H9 (cell line): ENCODE measurements around the gene NPTX2. TPM values are rescaled to one million over a fixed set of nuclear protein-coding genes. Genes with fewer than 3 reads are reported as not detected.

Source experiments
- DNase-seq: peaks from one replicate; pipeline ENCODE4 v3.0.0-alpha.2; 2017
- H2AFZ ChIP-seq: one replicate; pipeline ENCODE4 v1.6.1; 2013; ENCODE audit warnings: mild to moderate bottlenecking, low read length, control low read depth, moderate library complexity
- H2AK5ac ChIP-seq: 2 replicates; pipeline ENCODE4 v1.6.1; 2013; ENCODE audit warnings: low read length, control low read depth, mixed read lengths; ENCODE audit not compliant: insufficient read length
- H2BK120ac ChIP-seq: one replicate; pipeline ENCODE4 v1.6.1; 2013; ENCODE audit warnings: low read depth, mild to moderate bottlenecking, low read length, control low read depth, inconsistent platforms; ENCODE audit not compliant: poor library complexity, severe bottlenecking
- H2BK12ac ChIP-seq: 2 replicates; pipeline ENCODE4 v1.6.1; 2013; ENCODE audit warnings: low read length, control low read depth, mixed read lengths, low read depth; ENCODE audit not compliant: insufficient read length
- H2BK15ac ChIP-seq: 2 replicates; pipeline ENCODE4 v1.6.1; 2013; ENCODE audit warnings: low read depth, low read length, control low read depth
- H2BK20ac ChIP-seq: one replicate; pipeline ENCODE4 v1.6.1; 2013; ENCODE audit warnings: low read depth, mild to moderate bottlenecking, low read length, control low read depth, inconsistent platforms; ENCODE audit not compliant: poor library complexity, severe bottlenecking
- H2BK5ac ChIP-seq: 2 replicates; pipeline ENCODE4 v1.6.1; 2013; ENCODE audit warnings: low read length, control low read depth, mixed read lengths; ENCODE audit not compliant: insufficient read length
- H3K14ac ChIP-seq: 2 replicates; pipeline ENCODE4 v1.6.1; 2013; ENCODE audit warnings: low read length, control low read depth; ENCODE audit not compliant: insufficient read depth
- H3K18ac ChIP-seq: 2 replicates; pipeline ENCODE4 v1.6.1; 2013; ENCODE audit warnings: low read depth, mild to moderate bottlenecking, mixed read lengths, low read length, control low read depth; ENCODE audit not compliant: insufficient read length
- H3K23ac ChIP-seq: 2 replicates; pipeline ENCODE4 v1.6.1; 2013; ENCODE audit warnings: low read length, control low read depth, mixed read lengths, low read depth; ENCODE audit not compliant: insufficient read length
- H3K23me2 ChIP-seq: 2 replicates; pipeline ENCODE4 v1.6.1; 2013; ENCODE audit warnings: low read depth, mild to moderate bottlenecking, mixed read lengths, low read length, control low read depth; ENCODE audit not compliant: insufficient read length, poor library complexity, severe bottlenecking
- H3K27ac ChIP-seq: 2 replicates; pipeline ENCODE4 v1.5.1; 2013; ENCODE audit warnings: low read length, control low read depth, mixed read lengths, low read depth; ENCODE audit not compliant: insufficient read length
- H3K27me3 ChIP-seq: 2 replicates; pipeline ENCODE4 v1.6.1; 2013; ENCODE audit warnings: low read length, control low read depth, inconsistent platforms; ENCODE audit not compliant: insufficient read depth
- H3K4ac ChIP-seq: 2 replicates; pipeline ENCODE4 v1.6.1; 2013; ENCODE audit warnings: low read depth, mild to moderate bottlenecking, control low read depth, inconsistent platforms, low read length, moderate library complexity
- H3K4me1 ChIP-seq: 2 replicates; pipeline ENCODE4 v1.6.1; 2013; ENCODE audit warnings: low read length, control low read depth, inconsistent platforms; ENCODE audit not compliant: insufficient read depth
- H3K4me2 ChIP-seq: 2 replicates; pipeline ENCODE4 v1.6.1; 2013; ENCODE audit warnings: low read length, control low read depth, mixed read lengths; ENCODE audit not compliant: insufficient read length, insufficient read depth
- H3K56ac ChIP-seq: 2 replicates; pipeline ENCODE4 v1.6.1; 2013; ENCODE audit warnings: low read depth, mild to moderate bottlenecking, mixed read lengths, low read length, control low read depth; ENCODE audit not compliant: insufficient read length
- H3K79me1 ChIP-seq: 2 replicates; pipeline ENCODE4 v1.6.1; 2013; ENCODE audit warnings: low read depth, mild to moderate bottlenecking, moderate library complexity, low read length, control low read depth, inconsistent platforms; ENCODE audit not compliant: insufficient read depth, poor library complexity, severe bottlenecking
- H3K79me2 ChIP-seq: 2 replicates; pipeline ENCODE4 v1.6.1; 2013; ENCODE audit warnings: low read length, control low read depth, inconsistent platforms; ENCODE audit not compliant: insufficient read depth
- H3K9ac ChIP-seq: 2 replicates; pipeline ENCODE4 v1.6.1; 2013; ENCODE audit warnings: low read length, control low read depth, mixed read lengths; ENCODE audit not compliant: insufficient read length; ENCODE audit errors: extremely low read depth
- H3K9me3 ChIP-seq: one replicate; pipeline ENCODE4 v1.6.1; 2013; ENCODE audit warnings: low read depth, low read length, inconsistent platforms; ENCODE audit not compliant: control insufficient read depth
- H3T11ph ChIP-seq: one replicate; pipeline ENCODE4 v1.6.1; 2013; ENCODE audit warnings: mild to moderate bottlenecking, low read length, control low read depth, inconsistent platforms
- H4K20me1 ChIP-seq: one replicate; pipeline ENCODE4 v1.6.1; 2013; ENCODE audit not compliant: control insufficient read depth, insufficient read length, insufficient read depth
- H4K5ac ChIP-seq: 2 replicates; pipeline ENCODE4 v1.6.1; 2013; ENCODE audit warnings: low read depth, mild to moderate bottlenecking, mixed read lengths, low read length, control low read depth; ENCODE audit not compliant: insufficient read length
- H4K8ac ChIP-seq: replicated peaks from 2 replicates; pipeline ENCODE4 v1.6.1; 2013; ENCODE audit warnings: low read length, control low read depth, mixed read lengths, low read depth; ENCODE audit not compliant: insufficient read length
- H4K91ac ChIP-seq: 2 replicates; pipeline ENCODE4 v1.6.1; 2013; ENCODE audit warnings: low read depth, mild to moderate bottlenecking, moderate library complexity, mixed read lengths, low read length, control low read depth; ENCODE audit not compliant: insufficient read length
- H3K27ac Mint-ChIP-seq, 3 experiments: 2 replicates in 2 of 3; 3 replicates in 1 of 3; pipeline ENCODE4 v1.8.0; 2020 to 2021; ENCODE audit warnings: mixed read lengths in 3 of 3, mild to moderate bottlenecking in 1 of 3, moderate library complexity in 1 of 3
- H3K27me3 Mint-ChIP-seq: 2 replicates; pipeline ENCODE4 v1.8.0; 2021; ENCODE audit warnings: low read depth, mild to moderate bottlenecking, moderate library complexity, mixed read lengths
- H3K36me3 Mint-ChIP-seq, 3 experiments: 2 replicates in 2 of 3; 3 replicates in 1 of 3; pipeline ENCODE4 v1.8.0; 2020 to 2021; ENCODE audit warnings: low read depth in 3 of 3, mixed read lengths in 3 of 3; ENCODE audit not compliant: insufficient read depth in 1 of 3
- H3K4me1 Mint-ChIP-seq, 2 experiments: 2 replicates each; pipeline ENCODE4 v1.8.0; 2020; ENCODE audit warnings: mixed read lengths in 2 of 2
- H3K4me3 Mint-ChIP-seq, 2 experiments: 2 replicates in 1 of 2; 3 replicates in 1 of 2; pipeline ENCODE4 v1.8.0; 2020 to 2021; ENCODE audit warnings: mild to moderate bottlenecking in 2 of 2, mixed read lengths in 2 of 2, moderate library complexity in 1 of 2
- H3K9me3 Mint-ChIP-seq, 2 experiments: 2 replicates in 1 of 2; 3 replicates in 1 of 2; pipeline ENCODE4 v1.8.0; 2020; ENCODE audit warnings: mild to moderate bottlenecking in 2 of 2, mixed read lengths in 2 of 2, moderate library complexity in 1 of 2
- WGBS: extraction: QIAGEN DNeasy Blood & Tissue Kit; methylation state at CpG from one replicate; pipeline ENCODE4 v1.1.7; 2013; ENCODE audit warnings: missing lambda C conversion rate, low lambda C conversion rate, mixed read lengths; ENCODE audit not compliant: insufficient read length; ENCODE audit errors: extremely low coverage; 5-methylcytosine and 5-hydroxymethylcytosine counted together
- total RNA-seq: library from RNA; stranded (reverse); gene quantifications from 2 replicates; pipeline ENCODE4 v1.2.1, GENCODE V29; 2021
- TF ChIP-seq, protein P1 (sequence below): fragments of 200-600 bp; sonication (generic); conservative IDR thresholded peaks from 3 replicates; pipeline ENCODE4 v1.8.0; 2021; ENCODE audit warnings: antibody characterized with exemption, mild to moderate bottlenecking

The NPTX2 gene
- total RNA-seq, 1 experiment from 2014 or later, result 8.4 TPM

DNA sequence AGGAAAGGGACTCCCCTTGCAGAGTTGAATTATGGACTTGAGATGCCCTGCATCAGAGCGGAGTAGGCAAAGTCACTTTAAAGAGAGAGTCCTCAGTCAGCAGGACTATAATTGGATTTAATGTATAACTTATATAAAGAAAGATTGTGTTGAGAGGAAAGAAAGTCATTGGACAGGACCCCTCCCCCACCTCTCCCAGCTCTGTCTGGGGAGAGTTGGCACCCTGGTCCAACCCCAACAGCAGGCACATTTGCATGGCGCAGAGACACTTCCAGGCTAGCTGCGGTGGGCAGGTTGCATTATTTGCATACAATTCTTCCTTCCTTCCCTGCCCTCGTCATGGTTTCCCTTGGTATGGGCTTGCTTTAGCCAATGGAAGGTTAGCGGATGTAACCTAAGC lies 46.1 kb upstream of the NPTX2 start:
- no peaks in the 10 kb centered on the region for H4K20me1 ChIP-seq
- H2BK20ac ChIP-seq, result no peak overlapping the region
- Mint-ChIP-seq H3K4me1 (peaks cover 6 to 7% of the 10 kb centered on the region in 2 experiments), H3K27me3 (peaks cover 8% of the 10 kb centered on the region), H3K36me3 (peaks cover 0 to 9% (median 3%) of the 10 kb centered on the region in 3 experiments; a peak in 5 of 7 replicates), H3K27ac (peak overlapping the region in 1 of 3 experiments; percentile 51; a peak in 1 of 7 replicates), H3K4me3 (no peak overlapping the region), H3K9me3 (peaks cover 18 to 20% of the 10 kb centered on the region in 2 experiments)
- H3K9me3 ChIP-seq, result peaks cover 1% of the 10 kb centered on the region
- no peak overlapping the region for H2BK5ac ChIP-seq
- no peak overlapping the region for H3K9ac ChIP-seq
- no peak overlapping the region for H3K14ac ChIP-seq
- H3K18ac ChIP-seq, result no peak overlapping the region
- no peak overlapping the region for H3K56ac ChIP-seq
- H4K8ac ChIP-seq, result no peak overlapping the region
- no peak overlapping the region for H3K23ac ChIP-seq
- H2AFZ ChIP-seq, result no peak overlapping the region
- H2BK15ac ChIP-seq, result no peak overlapping the region
- H4K5ac ChIP-seq, result no peak overlapping the region
- H3K27me3 ChIP-seq, result no peaks in the 10 kb centered on the region
- H2BK12ac ChIP-seq, result no peak overlapping the region
- DNase-seq, result no peak
- H3K23me2 ChIP-seq, result no peaks in the 10 kb centered on the region
- H3T11ph ChIP-seq, result no peak overlapping the region
- no peaks in the 10 kb centered on the region for H3K79me2 ChIP-seq
- no CpG with 5 or more reads among the region's 5 CpGs for WGBS
- TF ChIP-seq, protein P1, sequence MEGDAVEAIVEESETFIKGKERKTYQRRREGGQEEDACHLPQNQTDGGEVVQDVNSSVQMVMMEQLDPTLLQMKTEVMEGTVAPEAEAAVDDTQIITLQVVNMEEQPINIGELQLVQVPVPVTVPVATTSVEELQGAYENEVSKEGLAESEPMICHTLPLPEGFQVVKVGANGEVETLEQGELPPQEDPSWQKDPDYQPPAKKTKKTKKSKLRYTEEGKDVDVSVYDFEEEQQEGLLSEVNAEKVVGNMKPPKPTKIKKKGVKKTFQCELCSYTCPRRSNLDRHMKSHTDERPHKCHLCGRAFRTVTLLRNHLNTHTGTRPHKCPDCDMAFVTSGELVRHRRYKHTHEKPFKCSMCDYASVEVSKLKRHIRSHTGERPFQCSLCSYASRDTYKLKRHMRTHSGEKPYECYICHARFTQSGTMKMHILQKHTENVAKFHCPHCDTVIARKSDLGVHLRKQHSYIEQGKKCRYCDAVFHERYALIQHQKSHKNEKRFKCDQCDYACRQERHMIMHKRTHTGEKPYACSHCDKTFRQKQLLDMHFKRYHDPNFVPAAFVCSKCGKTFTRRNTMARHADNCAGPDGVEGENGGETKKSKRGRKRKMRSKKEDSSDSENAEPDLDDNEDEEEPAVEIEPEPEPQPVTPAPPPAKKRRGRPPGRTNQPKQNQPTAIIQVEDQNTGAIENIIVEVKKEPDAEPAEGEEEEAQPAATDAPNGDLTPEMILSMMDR, result no peak
- H3K4me1 ChIP-seq, result no peaks in the 10 kb centered on the region
- H2BK120ac ChIP-seq, result no peak overlapping the region
- no peak overlapping the region for H2AK5ac ChIP-seq
- no peak overlapping the region for H3K27ac ChIP-seq
- no peaks in the 10 kb centered on the region for H3K79me1 ChIP-seq
- no peak overlapping the region for H3K4ac ChIP-seq
- no peak overlapping the region for H4K91ac ChIP-seq
- H3K4me2 ChIP-seq, result no peak overlapping the region
